GM23248 (cell line): Measurements from ENCODE around the gene CLEC3B. TPM values are rescaled to one million over a fixed set of nuclear protein-coding genes. Genes with fewer than 3 reads are reported as not detected.
A peak's percentile ranks its signal among the peaks of the same experiment; 100 is the strongest.
"Not testable (repeated sequence)": the region's sequence is repeated elsewhere in the genome, so short reads cannot be mapped to it uniquely, and the experiment has no call there.

Experiments used
- DNase-seq: peaks from one replicate; pipeline ENCODE4 v3.0.0-alpha.2; 2015
- H2AFZ ChIP-seq: fragments of 200-600 bp; sonication (generic); 2 replicates; pipeline ENCODE4 v1.6.1; 2016; ENCODE audit warnings: antibody characterized with exemption
- H3F3A ChIP-seq: fragments of 200-600 bp; sonication (generic); 2 replicates; pipeline ENCODE4 v1.6.1; 2016; ENCODE audit warnings: mild to moderate bottlenecking, antibody characterized with exemption, mixed run types; ENCODE audit not compliant: insufficient read depth
- H3K27ac ChIP-seq: fragments of 200-600 bp; sonication (generic); 2 replicates; pipeline ENCODE4 v1.5.1; 2016; ENCODE audit warnings: mild to moderate bottlenecking
- H3K27me3 ChIP-seq: fragments of 200-600 bp; sonication (generic); replicated peaks from 2 replicates; pipeline ENCODE4 v1.6.1; 2016; ENCODE audit warnings: mild to moderate bottlenecking; ENCODE audit not compliant: insufficient read depth
- H3K36me3 ChIP-seq: fragments of 200-600 bp; sonication (generic); 2 replicates; pipeline ENCODE4 v1.6.1; 2016; ENCODE audit warnings: low read depth, mild to moderate bottlenecking
- H3K4me1 ChIP-seq: fragments of 200-600 bp; sonication (generic); 2 replicates; pipeline ENCODE4 v1.6.1; 2016; ENCODE audit warnings: mild to moderate bottlenecking; ENCODE audit not compliant: insufficient read depth
- H3K4me2 ChIP-seq: fragments of 200-600 bp; sonication (generic); one replicate; pipeline ENCODE4 v1.6.1; 2016; ENCODE audit warnings: mild to moderate bottlenecking; ENCODE audit not compliant: unreplicated experiment
- H3K4me3 ChIP-seq: fragments of 200-600 bp; sonication (generic); 2 replicates; pipeline ENCODE4 v1.5.1; 2016; ENCODE audit warnings: mild to moderate bottlenecking
- H3K79me2 ChIP-seq: fragments of 200-600 bp; sonication (generic); 2 replicates; pipeline ENCODE4 v1.6.1; 2016; ENCODE audit warnings: mild to moderate bottlenecking; ENCODE audit not compliant: insufficient read depth
- H3K9ac ChIP-seq: fragments of 200-600 bp; sonication (generic); 2 replicates; pipeline ENCODE4 v1.6.1; 2016; ENCODE audit warnings: mild to moderate bottlenecking
- H3K9me2 ChIP-seq: fragments of 200-600 bp; sonication (generic); 2 replicates; pipeline ENCODE4 v1.6.1; 2016; ENCODE audit warnings: mixed run types, mild to moderate bottlenecking, moderate library complexity; ENCODE audit not compliant: insufficient read depth
- H3K9me3 ChIP-seq: fragments of 200-600 bp; sonication (generic); one replicate; pipeline ENCODE4 v1.6.1; 2017; ENCODE audit warnings: low read depth
- H4K20me1 ChIP-seq: fragments of 200-600 bp; sonication (generic); 2 replicates; pipeline ENCODE4 v1.6.0; 2016; ENCODE audit not compliant: insufficient read depth
- EZH2 ChIP-seq: fragments of 200-600 bp; sonication (generic); IDR thresholded peaks from 2 replicates; pipeline ENCODE4 v1.6.1; 2018; ENCODE audit warnings: antibody characterized with exemption, mild to moderate bottlenecking; ENCODE audit not compliant: insufficient read depth, poor library complexity, severe bottlenecking
- EZH2phosphoT487 ChIP-seq: fragments of 200-600 bp; sonication (generic); IDR thresholded peaks from 2 replicates; pipeline ENCODE4 v1.6.1; 2018; ENCODE audit warnings: antibody characterized with exemption, moderate library complexity, mild to moderate bottlenecking, low read depth; ENCODE audit not compliant: insufficient read depth
- WGBS, 2 experiments: methylation state at CpG; one replicate each; pipeline ENCODE4 v1.1.6; 2015 to 2017; ENCODE audit warnings: low lambda C conversion rate in 2 of 2, low coverage in 1 of 2; ENCODE audit errors: missing lambda C conversion rate in 2 of 2; 5-methylcytosine and 5-hydroxymethylcytosine counted together
- in situ Hi-C: fragments of 300-500 bp; cut with MboI; formaldehyde crosslinking; loops from 2 replicates; pipeline ENCODE4 v1.15.0; 2020
- polyA plus RNA-seq: library from polyadenylated mRNA; unstranded; fragments of >200 nt; fragmentation: Nextera tagmentation; extraction: Ambion mirVana; gene quantifications from 2 replicates; pipeline ENCODE4 v1.2.1, GENCODE V29; 2016
- total RNA-seq: library from RNA; depleted of rRNA; stranded (reverse); fragments of >200 nt; shearing (Covaris generic); gene quantifications from 2 replicates; pipeline ENCODE4 v1.2.3, GENCODE V29; 2014

The CLEC3B gene
- total and polyA plus RNA-seq, 2 experiments from 2014 or later = 45.4 to 48.8 TPM

DNA sequence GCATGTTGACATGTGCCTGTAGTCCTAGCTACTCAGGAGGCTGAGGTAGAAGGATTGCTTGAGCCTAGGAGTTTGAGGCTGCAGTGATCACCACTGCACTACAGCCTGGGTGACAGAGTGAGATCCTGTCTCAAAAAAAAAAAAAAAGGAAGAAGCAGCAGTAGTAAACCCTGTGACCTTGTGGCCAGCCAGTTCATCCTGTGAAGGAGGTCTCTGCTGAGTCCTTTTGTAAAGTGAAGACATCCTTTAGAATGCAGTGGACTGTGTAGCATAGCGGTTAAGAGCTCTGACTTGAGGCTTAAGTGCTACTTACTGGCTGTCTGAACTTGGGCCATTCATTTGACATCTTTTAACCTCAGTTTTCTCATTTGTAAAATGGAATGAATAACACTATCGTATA lies 41.8 kb upstream of the CLEC3B start:
- H3F3A ChIP-seq = no peaks in the 10 kb centered on the region; the same call in 1 of the 2 replicates
- H3K4me3 ChIP-seq = no peak overlapping the region
- in situ Hi-C loops = no loop called here
- peaks cover 97% of the 10 kb centered on the region for H3K79me2 ChIP-seq
- H3K9ac ChIP-seq = no peak overlapping the region
- H3K4me2 ChIP-seq = no peak overlapping the region
- no peak overlapping the region for H2AFZ ChIP-seq
- no peak overlapping the region for H3K27ac ChIP-seq
- TF ChIP-seq EZH2 = no peak
- no peak for TF ChIP-seq EZH2phosphoT487
- H3K27me3 ChIP-seq = no peaks in the 10 kb centered on the region
- H3K9me2 ChIP-seq = no peaks in the 10 kb centered on the region
- DNase-seq = no peak
- WGBS, 2 experiments = 94 to 98% methylated on average over 2 of the region's 2 CpGs
- no peaks in the 10 kb centered on the region for H3K36me3 ChIP-seq
- H4K20me1 ChIP-seq = no peaks in the 10 kb centered on the region
- no peaks in the 10 kb centered on the region for H3K9me3 ChIP-seq
- H3K4me1 ChIP-seq = peaks cover 6% of the 10 kb centered on the region

DNA sequence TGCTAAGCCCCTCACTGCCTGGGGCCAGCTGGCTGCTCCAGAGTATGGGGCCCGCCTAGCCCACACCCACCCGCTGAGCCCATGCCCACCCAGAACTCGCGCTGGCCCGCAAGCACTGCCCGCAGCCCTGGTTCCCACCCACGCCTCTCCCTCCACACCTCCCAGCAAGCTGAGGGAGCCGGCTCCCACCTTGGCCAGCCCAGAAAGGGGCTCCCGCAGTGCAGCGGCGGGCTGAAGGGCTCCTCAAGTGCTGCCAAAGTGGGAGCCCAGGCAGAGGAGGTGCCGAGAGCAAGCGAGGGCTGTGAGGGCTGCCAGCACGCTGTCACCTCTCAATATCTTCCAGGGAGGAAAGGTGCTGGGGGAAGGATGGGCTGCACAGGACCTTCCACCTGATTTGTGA lies 39.8 kb upstream of the CLEC3B start:
- H3K9me2 ChIP-seq, H3K36me3 ChIP-seq, in situ Hi-C loops, H3K4me2 ChIP-seq, H3F3A ChIP-seq, H2AFZ ChIP-seq, H3K27ac ChIP-seq, H4K20me1 ChIP-seq, DNase-seq, H3K9me3 ChIP-seq, H3K4me3 ChIP-seq, H3K27me3 ChIP-seq, H3K4me1 ChIP-seq, H3K9ac ChIP-seq: not testable (repeated sequence)
- H3K79me2 ChIP-seq = peaks cover 94% of the 10 kb centered on the region
- WGBS, 2 experiments = 95 to 99% methylated on average over 7 to 14 of the region's 14 CpGs

- no peaks in the 10 kb centered on the region for H3K36me3 ChIP-seq
- H3K9me2 ChIP-seq = no peaks in the 10 kb centered on the region
- in situ Hi-C loops = no loop called here
- peaks cover 7% of the 10 kb centered on the region; the same call in 1 of the 2 replicates for H3K4me1 ChIP-seq
- H3K27ac ChIP-seq = no peak overlapping the region
- no peak overlapping the region for H3K4me3 ChIP-seq
- 80 to 82% methylated on average over 6 of the region's 6 CpGs for WGBS, 2 experiments
- no peak overlapping the region for H3K4me2 ChIP-seq
- H3K27me3 ChIP-seq = no peaks in the 10 kb centered on the region
- H4K20me1 ChIP-seq = no peaks in the 10 kb centered on the region
- peaks cover 94% of the 10 kb centered on the region for H3K79me2 ChIP-seq
- H3K9ac ChIP-seq = no peak overlapping the region
- no peaks in the 10 kb centered on the region for H3K9me3 ChIP-seq
- TF ChIP-seq EZH2 (no peak), EZH2phosphoT487 (no peak)
- DNase-seq = no peak
- H3F3A ChIP-seq = peaks cover 12% of the 10 kb centered on the region
- no peak overlapping the region for H2AFZ ChIP-seq
Observed at GRCh38 chr3:44987332-44987731, 38.8 kb upstream of the CLEC3B start.

- H4K20me1 ChIP-seq = no peaks in the 10 kb centered on the region
- in situ Hi-C loops = no loop called here
Observed at GRCh38 chr3:44988073-44988472, 38.0 kb upstream of the CLEC3B start.

GRCh38 chr3:44989141-44989540 lies 37.0 kb upstream of the CLEC3B start:
- peaks cover 79% of the 10 kb centered on the region for H3K79me2 ChIP-seq
- no peak for DNase-seq
- H3K36me3 ChIP-seq = no peaks in the 10 kb centered on the region
- H3K4me1 ChIP-seq = peaks cover 19% of the 10 kb centered on the region
- H3K9me3 ChIP-seq = no peaks in the 10 kb centered on the region
- no peak overlapping the region for H3K27ac ChIP-seq
- no peak overlapping the region for H3K9ac ChIP-seq
- in situ Hi-C loops = no loop called here
- H3K27me3 ChIP-seq = no peaks in the 10 kb centered on the region
- no peak overlapping the region for H2AFZ ChIP-seq
- TF ChIP-seq EZH2 (no peak), EZH2phosphoT487 (no peak)
- WGBS, 2 experiments = 87 to 93% methylated on average over 8 of the region's 8 CpGs
- no peak overlapping the region for H3K4me2 ChIP-seq
- H3K9me2 ChIP-seq = no peaks in the 10 kb centered on the region
- peaks cover 30% of the 10 kb centered on the region for H3F3A ChIP-seq
- no peak overlapping the region for H3K4me3 ChIP-seq
- no peaks in the 10 kb centered on the region for H4K20me1 ChIP-seq

More at GRCh38 chr3:44988073-44988472, 38.0 kb upstream of the CLEC3B start:
- Histone ChIP-seq H3K4me2 (no peak overlapping the region), H3K4me1 (peaks cover 14% of the 10 kb centered on the region), H3K4me3 (no peak overlapping the region), H2AFZ (no peak overlapping the region), H3F3A (peaks cover 19% of the 10 kb centered on the region), H3K27ac (no peak overlapping the region), H3K36me3 (no peaks in the 10 kb centered on the region), H3K9ac (no peak overlapping the region), H3K9me2 (no peaks in the 10 kb centered on the region), H3K79me2 (peaks cover 89% of the 10 kb centered on the region), H3K27me3 (no peaks in the 10 kb centered on the region), H3K9me3 (no peaks in the 10 kb centered on the region)
- DNase-seq = peak; percentile 36
- 98 to 100% methylated on average over 2 of the region's 2 CpGs for WGBS, 2 experiments
- TF ChIP-seq EZH2 (no peak), EZH2phosphoT487 (no peak)
